ENCODE data around the gene STOML1. TPM values are rescaled to one million over a fixed set of nuclear protein-coding genes. Genes with fewer than 3 reads are reported as not detected.

STOML1 gene
- total and polyA plus RNA-seq, 2 experiments from 2014 or later, result 27.2 to 27.8 TPM

- no peaks in the 10 kb centered on the region for H4K20me1 ChIP-seq (ENCODE audit: insufficient read depth)
- no peak overlapping the region for H3K9ac ChIP-seq
- no peak overlapping the region for H2AFZ ChIP-seq
- no peak overlapping the region for H3K4me3 ChIP-seq
- WGBS, 2 experiments (ENCODE audit: low coverage in 1 of 2, low lambda C conversion rate in 2 of 2, missing lambda C conversion rate in 2 of 2), result 82 to 92% methylated on average over 6 of the region's 6 CpGs
- no peaks in the 10 kb centered on the region for H3K9me3 ChIP-seq (ENCODE audit: low read depth)
- no peak overlapping the region for H3K4me2 ChIP-seq (ENCODE audit: unreplicated experiment)
- H3K36me3 ChIP-seq (ENCODE audit: low read depth), result no peaks in the 10 kb centered on the region
- H3K4me1 ChIP-seq (ENCODE audit: insufficient read depth), result peaks cover 52% of the 10 kb centered on the region
- no peaks in the 10 kb centered on the region for H3K79me2 ChIP-seq (ENCODE audit: insufficient read depth)
- H3K27me3 ChIP-seq (replicated peaks; ENCODE audit: insufficient read depth), result no peaks in the 10 kb centered on the region
- no peaks in the 10 kb centered on the region for H3K9me2 ChIP-seq (ENCODE audit: insufficient read depth)
- H3F3A ChIP-seq (ENCODE audit: insufficient read depth), result peaks cover 29% of the 10 kb centered on the region
- TF ChIP-seq EZH2phosphoT487 (IDR thresholded peaks at IDR 0.05; ENCODE audit: insufficient read depth, low read depth), result no peak
- TF ChIP-seq EZH2 (IDR thresholded peaks at IDR 0.05; ENCODE audit: insufficient read depth, poor library complexity, severe bottlenecking), result no peak
- no peak overlapping the region for H3K27ac ChIP-seq
- no peak for DNase-seq
- in situ Hi-C loops (cut with MboI), result no loop called here
These were observed 32.3 kb downstream of the STOML1 start for GRCh38 chr15:73959801-73960200.

GRCh38 chr15:73959012-73959581, 33.0 kb downstream of the STOML1 start:
- peak; percentile 40 for DNase-seq

GRCh38 chr15:73957785-73958184, 34.3 kb downstream of the STOML1 start:
- Histone ChIP-seq H3K79me2 (ENCODE audit: insufficient read depth) (no peaks in the 10 kb centered on the region), H3K9me2 (ENCODE audit: insufficient read depth) (no peaks in the 10 kb centered on the region), H3K4me1 (ENCODE audit: insufficient read depth) (peaks cover 52% of the 10 kb centered on the region), H3K4me3 (no peak overlapping the region), H4K20me1 (ENCODE audit: insufficient read depth) (no peaks in the 10 kb centered on the region), H3K27ac (peak overlapping the region; percentile 70; the same call in 1 of the 2 replicates), H3K27me3 (replicated peaks; ENCODE audit: insufficient read depth) (no peaks in the 10 kb centered on the region), H3K9ac (no peak overlapping the region), H3K36me3 (ENCODE audit: low read depth) (no peaks in the 10 kb centered on the region), H3F3A (ENCODE audit: insufficient read depth) (peaks cover 29% of the 10 kb centered on the region), H3K9me3 (ENCODE audit: low read depth) (no peaks in the 10 kb centered on the region), H2AFZ (no peak overlapping the region), H3K4me2 (ENCODE audit: unreplicated experiment) (no peak overlapping the region)
- TF ChIP-seq EZH2phosphoT487 (IDR thresholded peaks at IDR 0.05; ENCODE audit: insufficient read depth, low read depth) (no peak), EZH2 (IDR thresholded peaks at IDR 0.05; ENCODE audit: insufficient read depth, poor library complexity, severe bottlenecking) (no peak)
- in situ Hi-C loops (cut with MboI), result no loop called here
- DNase-seq, result no peak
- WGBS, 2 experiments (ENCODE audit: low coverage in 1 of 2, low lambda C conversion rate in 2 of 2, missing lambda C conversion rate in 2 of 2), result 98 to 100% methylated on average over 2 of the region's 2 CpGs

More at GRCh38 chr15:73959012-73959581, 33.0 kb downstream of the STOML1 start:
- no peaks in the 10 kb centered on the region for H3K9me3 ChIP-seq (ENCODE audit: low read depth)
- no peak overlapping the region for H2AFZ ChIP-seq
- H3K79me2 ChIP-seq (ENCODE audit: insufficient read depth), result no peaks in the 10 kb centered on the region
- H3F3A ChIP-seq (ENCODE audit: insufficient read depth), result peaks cover 29% of the 10 kb centered on the region
- no peak for TF ChIP-seq EZH2phosphoT487 (IDR thresholded peaks at IDR 0.05; ENCODE audit: insufficient read depth, low read depth)
- TF ChIP-seq EZH2 (IDR thresholded peaks at IDR 0.05; ENCODE audit: insufficient read depth, poor library complexity, severe bottlenecking), result no peak
- no peak overlapping the region for H3K27ac ChIP-seq
- peaks cover 52% of the 10 kb centered on the region for H3K4me1 ChIP-seq (ENCODE audit: insufficient read depth)
- no peak overlapping the region for H3K4me2 ChIP-seq (ENCODE audit: unreplicated experiment)
- in situ Hi-C loops (cut with MboI), result no loop called here
- no peak overlapping the region for H3K9ac ChIP-seq
- no peak overlapping the region for H3K4me3 ChIP-seq
- whole genome bisulfite sequencing, 2 experiments (ENCODE audit: low coverage in 1 of 2, low lambda C conversion rate in 2 of 2, missing lambda C conversion rate in 2 of 2), result 36 to 39% methylated on average over 8 of the region's 8 CpGs
- no peaks in the 10 kb centered on the region for H3K27me3 ChIP-seq (replicated peaks; ENCODE audit: insufficient read depth)
- no peaks in the 10 kb centered on the region for H3K36me3 ChIP-seq (ENCODE audit: low read depth)
- H3K9me2 ChIP-seq (ENCODE audit: insufficient read depth), result no peaks in the 10 kb centered on the region
- no peaks in the 10 kb centered on the region for H4K20me1 ChIP-seq (ENCODE audit: insufficient read depth)

- peak; percentile 54 for DNase-seq
- Histone ChIP-seq H3K4me3 (no peak overlapping the region), H3K36me3 (ENCODE audit: low read depth) (no peaks in the 10 kb centered on the region), H3K9me3 (ENCODE audit: low read depth) (no peaks in the 10 kb centered on the region), H3F3A (ENCODE audit: insufficient read depth) (peaks cover 29% of the 10 kb centered on the region), H3K27ac (peak overlapping the region; percentile 70), H4K20me1 (ENCODE audit: insufficient read depth) (no peaks in the 10 kb centered on the region), H3K79me2 (ENCODE audit: insufficient read depth) (no peaks in the 10 kb centered on the region), H3K4me1 (ENCODE audit: insufficient read depth) (peaks cover 48% of the 10 kb centered on the region), H2AFZ (no peak overlapping the region), H3K27me3 (replicated peaks; ENCODE audit: insufficient read depth) (no peaks in the 10 kb centered on the region), H3K9me2 (ENCODE audit: insufficient read depth) (no peaks in the 10 kb centered on the region), H3K9ac (no peak overlapping the region), H3K4me2 (ENCODE audit: unreplicated experiment) (peak overlapping the region; percentile 45)
- in situ Hi-C loops (cut with MboI), result no loop called here
- TF ChIP-seq EZH2 (IDR thresholded peaks at IDR 0.05; ENCODE audit: insufficient read depth, poor library complexity, severe bottlenecking) (no peak), EZH2phosphoT487 (IDR thresholded peaks at IDR 0.05; ENCODE audit: insufficient read depth, low read depth) (no peak)
- WGBS, 2 experiments (ENCODE audit: low coverage in 1 of 2, low lambda C conversion rate in 2 of 2, missing lambda C conversion rate in 2 of 2), result 87 to 90% methylated on average over 8 of the region's 8 CpGs
These were observed 34.8 kb downstream of the STOML1 start for GRCh38 chr15:73957276-73957675.

Measured in GM23248 (cell line).